ENCODE data around the gene ANGPTL4.
"Not testable (repeated sequence)": the region's sequence is repeated elsewhere in the genome, so short reads cannot be mapped to it uniquely, and the experiment has no call there.

GRCh38 chr19:8379156-8379891, 15.4 kb downstream of the ANGPTL4 start:
- not testable (repeated sequence) for TF ChIP-seq RAD21 (conservative IDR thresholded peaks at IDR 0.05); POLR2AphosphoS5 (IDR thresholded peaks at IDR 0.05); EP300 (conservative IDR thresholded peaks at IDR 0.05; ENCODE audit: poor library complexity, severe bottlenecking); EZH2 (IDR thresholded peaks at IDR 0.05; ENCODE audit: borderline replicate concordance, insufficient read depth, low read length, poor library complexity, severe bottlenecking); MXI1 (conservative IDR thresholded peaks at IDR 0.05; ENCODE audit: poor library complexity, severe bottlenecking)
- TF ChIP-seq, protein P1, sequence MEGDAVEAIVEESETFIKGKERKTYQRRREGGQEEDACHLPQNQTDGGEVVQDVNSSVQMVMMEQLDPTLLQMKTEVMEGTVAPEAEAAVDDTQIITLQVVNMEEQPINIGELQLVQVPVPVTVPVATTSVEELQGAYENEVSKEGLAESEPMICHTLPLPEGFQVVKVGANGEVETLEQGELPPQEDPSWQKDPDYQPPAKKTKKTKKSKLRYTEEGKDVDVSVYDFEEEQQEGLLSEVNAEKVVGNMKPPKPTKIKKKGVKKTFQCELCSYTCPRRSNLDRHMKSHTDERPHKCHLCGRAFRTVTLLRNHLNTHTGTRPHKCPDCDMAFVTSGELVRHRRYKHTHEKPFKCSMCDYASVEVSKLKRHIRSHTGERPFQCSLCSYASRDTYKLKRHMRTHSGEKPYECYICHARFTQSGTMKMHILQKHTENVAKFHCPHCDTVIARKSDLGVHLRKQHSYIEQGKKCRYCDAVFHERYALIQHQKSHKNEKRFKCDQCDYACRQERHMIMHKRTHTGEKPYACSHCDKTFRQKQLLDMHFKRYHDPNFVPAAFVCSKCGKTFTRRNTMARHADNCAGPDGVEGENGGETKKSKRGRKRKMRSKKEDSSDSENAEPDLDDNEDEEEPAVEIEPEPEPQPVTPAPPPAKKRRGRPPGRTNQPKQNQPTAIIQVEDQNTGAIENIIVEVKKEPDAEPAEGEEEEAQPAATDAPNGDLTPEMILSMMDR (IDR thresholded peaks at IDR 0.05; ENCODE audit: poor library complexity, severe bottlenecking) = not testable (repeated sequence)
